GM12891 (cell line): ENCODE results near the gene C9orf85.

ENCODE experiments used
- POLR2A ChIP-seq: IDR thresholded peaks from 2 replicates; pipeline ENCODE4 v1.6.1; 2011; ENCODE audit warnings: low read depth, low read length, control low read depth
- POU2F2 ChIP-seq: IDR thresholded peaks from 2 replicates; pipeline ENCODE4 v1.6.1; 2011; ENCODE audit warnings: low read depth, mild to moderate bottlenecking, control low read depth, low read length, moderate library complexity
- SPI1 ChIP-seq: IDR thresholded peaks from 2 replicates; pipeline ENCODE4 v1.6.1; 2011; ENCODE audit warnings: low read depth, low read length, control low read depth

GRCh38 chr9:71911908-71912335 is 483 bp downstream of the C9orf85 start:
- TF ChIP-seq SPI1 (no peak; the same call in 1 of the 2 replicates), POLR2A (no peak), POU2F2 (no peak)
